C4-2B (cell line): ENCODE data around the gene SSBP3.

ENCODE experiments used
- CTCF ChIP-seq: fragments of 450-650 bp; conservative IDR thresholded peaks from 2 replicates; pipeline ENCODE4 v1.5.1; 2017; ENCODE audit warnings: mild to moderate bottlenecking
- ZFX ChIP-seq: fragments of 450-650 bp; IDR thresholded peaks from 2 replicates; pipeline ENCODE4 v1.6.1; 2017

GRCh38 chr1:54404263-54404662, 1.9 kb downstream of the SSBP3 start:
- no peak for TF ChIP-seq CTCF
- no peak for TF ChIP-seq ZFX
